ENCODE data around the gene IQCN.

IQCN gene

DNA sequence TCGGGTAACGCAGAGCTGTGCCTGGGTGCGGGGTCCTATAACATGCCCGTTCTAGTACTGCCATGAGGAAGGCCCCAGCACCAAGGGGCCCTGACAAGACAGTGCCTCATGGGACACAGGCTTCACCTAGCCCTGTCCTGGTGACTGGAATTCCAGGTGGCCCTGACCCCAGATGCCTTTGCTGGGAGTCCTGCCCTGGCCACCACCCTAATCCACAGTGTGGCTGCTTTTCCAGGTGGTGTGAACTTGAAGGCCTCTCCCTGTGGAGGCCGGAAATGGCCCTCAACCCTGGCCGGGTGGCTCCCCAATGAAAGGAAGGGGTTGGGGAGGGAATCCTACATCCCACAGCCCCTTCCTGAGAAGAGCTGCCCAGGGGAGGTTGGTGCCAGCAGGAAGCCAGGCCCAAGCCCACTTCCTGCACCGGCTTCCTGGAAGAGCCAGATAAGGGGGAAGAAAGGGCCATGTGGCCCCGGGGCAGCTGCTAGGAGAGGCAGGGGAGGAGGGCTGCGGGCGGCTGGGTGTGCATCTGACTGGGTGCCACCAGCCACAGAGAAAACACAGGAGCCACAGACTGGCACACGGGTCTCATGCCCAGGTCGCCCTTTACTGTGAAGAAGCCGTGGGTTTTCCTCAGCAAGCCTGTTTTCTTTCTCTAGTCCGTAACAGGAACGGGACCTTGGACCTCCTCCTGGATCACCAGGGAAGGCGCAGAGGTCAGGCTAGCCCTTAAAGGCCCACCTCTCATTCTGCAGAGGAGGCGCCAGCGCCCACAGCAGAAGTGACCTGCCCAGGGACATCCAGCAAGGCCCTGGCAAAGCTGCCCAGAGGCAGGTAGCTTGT lies 43.9 kb upstream of the IQCN start:
- TF ChIP-seq ZFX (IDR thresholded peaks at IDR 0.05; ENCODE audit: borderline replicate concordance), result no peak
- TF ChIP-seq, protein P1, sequence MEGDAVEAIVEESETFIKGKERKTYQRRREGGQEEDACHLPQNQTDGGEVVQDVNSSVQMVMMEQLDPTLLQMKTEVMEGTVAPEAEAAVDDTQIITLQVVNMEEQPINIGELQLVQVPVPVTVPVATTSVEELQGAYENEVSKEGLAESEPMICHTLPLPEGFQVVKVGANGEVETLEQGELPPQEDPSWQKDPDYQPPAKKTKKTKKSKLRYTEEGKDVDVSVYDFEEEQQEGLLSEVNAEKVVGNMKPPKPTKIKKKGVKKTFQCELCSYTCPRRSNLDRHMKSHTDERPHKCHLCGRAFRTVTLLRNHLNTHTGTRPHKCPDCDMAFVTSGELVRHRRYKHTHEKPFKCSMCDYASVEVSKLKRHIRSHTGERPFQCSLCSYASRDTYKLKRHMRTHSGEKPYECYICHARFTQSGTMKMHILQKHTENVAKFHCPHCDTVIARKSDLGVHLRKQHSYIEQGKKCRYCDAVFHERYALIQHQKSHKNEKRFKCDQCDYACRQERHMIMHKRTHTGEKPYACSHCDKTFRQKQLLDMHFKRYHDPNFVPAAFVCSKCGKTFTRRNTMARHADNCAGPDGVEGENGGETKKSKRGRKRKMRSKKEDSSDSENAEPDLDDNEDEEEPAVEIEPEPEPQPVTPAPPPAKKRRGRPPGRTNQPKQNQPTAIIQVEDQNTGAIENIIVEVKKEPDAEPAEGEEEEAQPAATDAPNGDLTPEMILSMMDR (IDR thresholded peaks at IDR 0.05), result no peak
- peak overlapping the region; percentile 97 for H3K27ac ChIP-seq

DNA sequence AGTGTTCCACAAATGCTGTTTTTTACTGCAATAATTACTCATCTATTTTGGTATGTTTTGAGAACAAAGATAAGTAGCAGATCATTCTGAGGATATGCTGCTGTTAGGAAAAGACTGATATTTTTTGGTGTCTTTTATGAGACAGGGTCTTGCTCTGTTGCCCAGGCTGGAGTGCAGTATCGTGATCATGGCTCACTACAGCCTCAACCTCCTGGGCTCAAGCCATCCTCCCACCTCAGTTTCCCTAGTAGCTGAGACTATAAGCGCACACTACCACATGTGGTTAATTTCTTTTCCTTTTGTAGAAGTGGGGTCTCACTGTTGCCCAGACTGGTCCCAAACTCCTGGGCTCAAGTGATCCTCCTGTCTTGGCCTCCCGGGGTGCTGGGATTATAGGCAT lies 39.1 kb upstream of the IQCN start:
- TF ChIP-seq, protein P1 (IDR thresholded peaks at IDR 0.05), result no peak
- no peak for TF ChIP-seq ZFX (IDR thresholded peaks at IDR 0.05; ENCODE audit: borderline replicate concordance)
- H3K27ac ChIP-seq, result no peak overlapping the region

DNA sequence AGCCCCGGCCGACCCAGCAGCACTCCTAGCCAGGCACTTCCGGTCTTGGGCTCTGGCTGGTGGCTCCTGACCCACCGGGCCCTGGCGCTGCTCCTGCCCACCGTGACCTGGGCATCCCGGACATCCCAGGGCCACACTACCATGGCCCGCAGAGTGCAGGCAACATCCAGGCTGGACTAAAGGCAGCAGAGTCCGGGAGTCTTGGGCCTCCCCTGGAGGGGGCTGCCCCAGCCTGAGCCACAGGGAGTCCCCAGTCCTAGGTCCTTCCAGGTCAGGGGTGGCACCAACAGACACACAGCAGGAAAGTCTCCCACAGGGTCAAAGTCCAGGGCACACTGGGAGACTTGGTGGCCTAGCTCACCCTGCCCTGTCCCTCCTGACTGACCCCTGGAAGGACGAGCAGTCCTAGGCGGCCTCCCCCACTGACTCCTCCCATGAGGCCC lies 37.9 kb upstream of the IQCN start:
- no peak overlapping the region for H3K27ac ChIP-seq
- TF ChIP-seq, protein P1 (IDR thresholded peaks at IDR 0.05), result no peak
- TF ChIP-seq ZFX (IDR thresholded peaks at IDR 0.05; ENCODE audit: borderline replicate concordance), result no peak

DNA sequence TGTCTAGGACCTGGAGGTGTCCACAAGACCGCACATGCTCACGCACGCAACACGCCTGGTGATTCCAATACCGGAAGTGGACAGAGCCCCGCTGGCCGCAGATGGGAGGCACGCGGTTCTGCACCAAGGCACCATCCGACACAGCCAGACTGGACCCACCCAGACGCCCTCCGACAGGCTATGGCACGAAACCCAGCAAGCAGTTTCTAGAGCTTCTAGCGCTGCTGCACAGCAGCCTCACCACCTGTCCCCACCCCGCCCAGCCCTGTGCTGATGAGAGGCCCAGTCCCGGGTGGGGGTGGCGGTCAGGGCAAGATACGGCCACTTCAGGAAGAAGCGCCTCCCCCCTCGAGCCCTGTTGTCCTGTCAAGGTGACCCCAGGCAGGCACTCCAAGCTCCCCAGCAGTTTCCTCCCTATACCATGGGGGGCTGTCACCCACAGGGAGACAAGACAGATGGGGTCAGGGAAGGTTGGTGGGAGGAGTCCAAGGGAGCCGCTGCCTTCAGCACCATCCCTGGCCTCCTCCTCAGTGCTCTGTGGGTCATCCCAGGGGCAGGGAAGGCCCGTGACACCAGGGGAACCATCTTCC lies 37.3 kb upstream of the IQCN start:
- TF ChIP-seq ZFX (IDR thresholded peaks at IDR 0.05; ENCODE audit: borderline replicate concordance), result no peak
- TF ChIP-seq, protein P1 (IDR thresholded peaks at IDR 0.05), result no peak
- H3K27ac ChIP-seq, result no peak overlapping the region

DNA sequence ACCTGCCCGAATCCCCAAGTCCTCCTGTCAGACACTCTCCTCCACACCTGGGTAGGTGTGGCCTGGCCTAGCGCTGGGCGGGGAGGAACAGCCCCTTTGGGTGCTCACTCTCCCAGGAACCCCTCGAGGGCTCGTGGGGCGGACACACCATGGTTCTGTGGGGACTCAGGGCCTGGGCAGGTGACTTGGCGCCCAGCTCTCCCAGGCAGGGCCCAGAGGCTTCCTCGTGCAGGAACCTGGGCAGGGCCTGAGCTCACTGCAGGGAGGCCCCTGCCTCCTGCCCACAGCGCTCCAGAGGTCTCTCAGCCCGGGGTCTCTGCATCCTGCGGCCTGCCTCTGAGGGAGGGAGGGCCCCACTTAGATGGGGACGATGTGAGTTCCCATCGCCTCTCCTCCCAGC lies 36.7 kb upstream of the IQCN start:
- H3K27ac ChIP-seq, result no peak overlapping the region
- TF ChIP-seq, protein P1 (IDR thresholded peaks at IDR 0.05), result no peak
- TF ChIP-seq ZFX (IDR thresholded peaks at IDR 0.05; ENCODE audit: borderline replicate concordance), result no peak

DNA sequence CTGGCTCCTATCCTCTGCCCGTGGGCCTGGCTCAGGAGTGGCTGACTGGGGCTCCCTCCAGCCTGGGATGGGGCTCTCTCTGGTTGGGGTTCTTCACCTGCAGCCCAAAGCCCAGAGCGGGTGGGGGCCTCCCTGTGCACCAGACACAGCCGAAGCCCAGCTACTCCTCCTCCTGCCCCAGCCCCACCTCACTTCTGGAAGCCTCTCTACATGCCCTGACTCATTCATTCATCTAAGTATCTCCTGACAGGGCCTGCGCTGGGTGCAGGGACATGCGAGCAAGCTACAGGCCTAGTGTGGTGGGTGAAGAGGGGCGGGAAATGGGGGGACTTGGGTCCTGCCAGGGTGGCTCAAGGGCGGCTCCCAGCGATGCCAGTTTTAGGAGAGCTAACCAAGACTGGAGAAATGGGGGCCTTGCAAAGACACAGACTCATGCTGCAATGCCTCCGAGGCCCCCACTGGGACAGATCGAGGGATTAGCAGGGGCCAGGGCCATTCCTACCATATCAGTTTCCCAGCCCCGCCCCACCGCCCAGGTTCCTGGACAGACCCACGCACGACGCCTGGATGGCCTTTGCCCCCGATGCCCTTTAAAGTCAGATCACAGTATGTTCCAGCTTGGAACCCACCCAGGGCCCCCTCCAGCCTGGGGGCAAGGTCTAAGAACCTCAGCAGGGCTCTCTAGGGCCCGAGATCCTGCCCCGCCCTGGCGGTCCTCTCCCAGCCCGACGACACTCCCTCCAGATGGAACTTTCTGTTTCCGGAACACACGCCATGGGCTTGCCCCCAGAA lies 36.1 kb upstream of the IQCN start:
- no peak overlapping the region for H3K27ac ChIP-seq
- TF ChIP-seq, protein P1 (IDR thresholded peaks at IDR 0.05), result no peak
- no peak for TF ChIP-seq ZFX (IDR thresholded peaks at IDR 0.05; ENCODE audit: borderline replicate concordance)

Measured in 22Rv1 (cell line).